ENCODE measurements around the gene TEDDM1.

The TEDDM1 gene

GRCh38 chr1:182348961-182349747 lies 51.3 kb downstream of the TEDDM1 start:
- Histone ChIP-seq H3K27ac (ENCODE audit: low read length) (no peak overlapping the region), H3K36me3 (ENCODE audit: control insufficient read depth, low read depth, low read length) (no peaks in the 10 kb centered on the region), H3K9me3 (ENCODE audit: control insufficient read depth, low read depth, low read length) (no peaks in the 10 kb centered on the region), H3K9ac (ENCODE audit: low read length) (no peak overlapping the region), H3K4me1 (ENCODE audit: control insufficient read depth, low read depth, low read length) (peaks cover 7% of the 10 kb centered on the region), H3K4me3 (ENCODE audit: low read length) (no peak overlapping the region), H3K27me3 (ENCODE audit: control insufficient read depth, insufficient read depth, low read length) (no peaks in the 10 kb centered on the region)
